ENCODE results near the gene CFAP46. TPM values are rescaled to one million over a fixed set of nuclear protein-coding genes. Genes with fewer than 3 reads are reported as not detected.
A peak's percentile ranks its signal among the peaks of the same experiment; 100 is the strongest.
"Not testable (repeated sequence)": the region's sequence is repeated elsewhere in the genome, so short reads cannot be mapped to it uniquely, and the experiment has no call there.

CFAP46 gene
- total RNA-seq, 3 donors from 2014 or later, result 0.22 to 0.53 (median 0.42) TPM

DNA sequence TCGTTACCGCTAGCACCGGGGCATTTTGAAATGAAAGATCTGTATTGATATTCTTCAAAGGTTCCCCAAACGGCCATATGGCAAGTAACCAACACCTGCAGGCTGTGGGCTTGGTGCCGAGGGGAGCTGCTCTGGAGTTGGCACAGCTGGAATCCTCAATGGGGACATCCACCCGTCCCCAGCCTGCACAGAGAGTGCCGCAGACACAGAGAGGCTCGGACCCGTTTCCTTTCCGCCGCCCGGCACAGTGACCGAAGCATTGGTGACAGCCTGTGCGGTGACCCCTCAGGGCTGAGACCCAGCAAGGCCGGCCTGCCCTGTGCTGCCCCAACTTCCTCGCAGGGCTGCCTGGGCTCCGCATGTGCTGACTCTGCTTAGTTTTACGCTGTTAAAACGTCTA, 4.5 kb downstream of the CFAP46 start:
- no peak overlapping the region for H3K4me3 Mint-ChIP-seq
- peaks cover 38% of the 10 kb centered on the region for H3K27me3 Mint-ChIP-seq (ENCODE audit: low read depth)
- DNase-seq, result no peak
- H3K36me3 Mint-ChIP-seq (ENCODE audit: insufficient read depth), result no peaks in the 10 kb centered on the region
- H3K4me1 Mint-ChIP-seq (ENCODE audit: low read depth), result peaks cover 2% of the 10 kb centered on the region
- no peak for ATAC-seq
- no peaks in the 10 kb centered on the region for H3K9me3 Mint-ChIP-seq

DNA sequence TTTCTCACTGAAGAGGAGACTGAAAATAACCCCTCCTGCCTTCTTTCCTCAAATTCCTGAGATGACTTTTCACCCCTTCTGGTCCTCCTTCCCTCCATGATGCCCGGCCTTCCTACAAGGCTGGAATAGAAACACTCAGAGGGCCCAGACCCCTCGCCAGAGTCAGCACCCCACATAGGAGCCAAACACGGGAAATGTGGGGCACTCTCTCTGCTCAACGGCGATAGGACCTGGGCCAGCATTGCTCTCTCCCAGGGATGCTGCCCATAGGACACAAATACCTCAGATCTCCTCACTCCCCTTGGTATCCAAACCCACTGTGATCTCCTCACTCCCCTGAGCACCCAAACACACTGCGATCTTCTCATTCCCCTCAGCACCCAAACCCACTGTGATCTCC, 7.4 kb downstream of the CFAP46 start:
- DNase-seq (no peak), ATAC-seq (no peak)
- Mint-ChIP-seq H3K4me1 (ENCODE audit: low read depth) (peaks cover 6% of the 10 kb centered on the region), H3K4me3 (no peak overlapping the region), H3K27me3 (ENCODE audit: low read depth) (peaks cover 17% of the 10 kb centered on the region), H3K36me3 (ENCODE audit: insufficient read depth) (no peaks in the 10 kb centered on the region), H3K9me3 (no peaks in the 10 kb centered on the region)

DNA sequence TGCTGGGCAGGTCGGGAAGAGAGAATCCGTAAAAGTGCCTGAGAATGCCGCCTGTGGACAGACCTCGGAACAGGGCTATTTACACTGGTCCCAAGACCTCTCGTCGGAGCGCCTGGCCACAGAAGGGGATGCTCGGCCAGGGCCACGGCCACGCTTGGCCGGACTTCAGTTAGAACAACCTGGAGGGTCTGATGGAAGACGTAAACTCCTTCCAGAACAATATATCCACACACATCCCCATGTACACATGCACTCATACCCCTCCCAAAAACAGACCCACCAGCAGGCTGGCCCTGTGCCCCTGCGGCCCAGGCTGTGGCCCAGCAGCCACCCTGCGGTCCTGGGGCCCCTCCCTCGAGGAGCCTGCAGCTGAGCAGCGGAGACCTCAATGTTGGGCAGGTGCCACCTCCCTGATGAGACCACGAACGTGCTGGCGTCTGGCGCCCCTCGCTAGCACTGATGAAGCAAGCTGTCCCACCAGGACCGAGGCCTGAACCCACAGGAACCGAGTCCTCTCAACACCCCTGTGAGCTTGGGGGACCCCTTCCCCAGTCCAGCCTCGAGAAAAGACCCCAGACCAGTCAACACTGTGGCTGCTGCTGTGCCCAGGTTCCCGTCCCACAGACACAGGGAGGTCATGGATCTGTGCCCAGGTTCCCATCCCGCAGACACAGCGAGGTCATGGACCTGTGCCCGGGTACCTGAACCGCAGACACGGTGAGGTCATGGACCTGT, 8.9 kb downstream of the CFAP46 start:
- no peaks in the 10 kb centered on the region for H3K9me3 Mint-ChIP-seq
- peaks cover 8% of the 10 kb centered on the region for H3K4me1 Mint-ChIP-seq (ENCODE audit: low read depth)
- ATAC-seq, result no peak
- no peaks in the 10 kb centered on the region for H3K36me3 Mint-ChIP-seq (ENCODE audit: insufficient read depth)
- no peak overlapping the region for H3K4me3 Mint-ChIP-seq
- DNase-seq, result no peak
- peaks cover 5% of the 10 kb centered on the region for H3K27me3 Mint-ChIP-seq (ENCODE audit: low read depth)

DNA sequence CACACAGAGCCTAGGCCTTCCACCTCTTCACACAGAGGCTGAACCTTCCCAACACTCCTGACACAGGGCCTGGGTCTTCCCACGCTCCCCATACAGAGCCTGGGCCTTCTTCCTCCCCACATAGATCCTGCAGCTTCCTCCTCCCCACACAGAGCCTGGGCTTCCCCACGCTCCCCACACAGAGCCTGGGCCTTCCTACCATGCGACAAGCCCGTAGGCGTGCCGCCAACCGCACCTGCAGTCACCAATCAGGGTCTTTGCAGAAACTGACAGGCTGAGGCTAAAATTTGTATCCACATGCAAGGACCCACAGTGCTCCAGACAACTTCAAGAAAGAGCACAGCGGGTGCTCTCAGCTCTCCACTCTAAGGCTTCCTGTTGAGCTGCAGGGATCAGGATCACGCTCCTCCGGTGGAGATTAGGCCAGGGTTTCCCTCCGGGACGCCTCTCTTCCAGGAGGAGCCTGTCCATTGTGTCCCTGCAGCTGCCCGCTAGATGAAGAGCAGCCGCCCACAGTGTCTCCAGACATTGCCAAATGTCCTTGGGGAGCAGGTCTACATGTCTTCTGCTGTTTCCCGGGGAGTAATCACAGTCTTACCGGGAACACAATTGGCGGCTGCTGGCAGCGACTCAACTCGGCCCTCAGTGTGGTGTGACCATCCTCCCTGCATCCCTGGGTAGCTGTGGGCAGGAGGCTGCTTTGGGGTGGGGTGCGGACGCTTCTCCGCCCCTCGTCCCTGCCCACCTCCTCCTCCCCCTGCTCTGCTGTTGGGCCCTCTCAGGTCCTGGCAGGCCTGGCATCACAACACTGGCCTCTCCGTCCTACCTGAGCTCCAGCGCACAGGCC, 9.7 kb downstream of the CFAP46 start:
- H3K4me3 Mint-ChIP-seq, result no peak overlapping the region
- peaks cover 8% of the 10 kb centered on the region for H3K4me1 Mint-ChIP-seq (ENCODE audit: low read depth)
- DNase-seq (no peak), ATAC-seq (no peak)
- H3K27me3 Mint-ChIP-seq (ENCODE audit: low read depth), result peaks cover 4% of the 10 kb centered on the region
- H3K36me3 Mint-ChIP-seq (ENCODE audit: insufficient read depth), result no peaks in the 10 kb centered on the region
- no peaks in the 10 kb centered on the region for H3K9me3 Mint-ChIP-seq

DNA sequence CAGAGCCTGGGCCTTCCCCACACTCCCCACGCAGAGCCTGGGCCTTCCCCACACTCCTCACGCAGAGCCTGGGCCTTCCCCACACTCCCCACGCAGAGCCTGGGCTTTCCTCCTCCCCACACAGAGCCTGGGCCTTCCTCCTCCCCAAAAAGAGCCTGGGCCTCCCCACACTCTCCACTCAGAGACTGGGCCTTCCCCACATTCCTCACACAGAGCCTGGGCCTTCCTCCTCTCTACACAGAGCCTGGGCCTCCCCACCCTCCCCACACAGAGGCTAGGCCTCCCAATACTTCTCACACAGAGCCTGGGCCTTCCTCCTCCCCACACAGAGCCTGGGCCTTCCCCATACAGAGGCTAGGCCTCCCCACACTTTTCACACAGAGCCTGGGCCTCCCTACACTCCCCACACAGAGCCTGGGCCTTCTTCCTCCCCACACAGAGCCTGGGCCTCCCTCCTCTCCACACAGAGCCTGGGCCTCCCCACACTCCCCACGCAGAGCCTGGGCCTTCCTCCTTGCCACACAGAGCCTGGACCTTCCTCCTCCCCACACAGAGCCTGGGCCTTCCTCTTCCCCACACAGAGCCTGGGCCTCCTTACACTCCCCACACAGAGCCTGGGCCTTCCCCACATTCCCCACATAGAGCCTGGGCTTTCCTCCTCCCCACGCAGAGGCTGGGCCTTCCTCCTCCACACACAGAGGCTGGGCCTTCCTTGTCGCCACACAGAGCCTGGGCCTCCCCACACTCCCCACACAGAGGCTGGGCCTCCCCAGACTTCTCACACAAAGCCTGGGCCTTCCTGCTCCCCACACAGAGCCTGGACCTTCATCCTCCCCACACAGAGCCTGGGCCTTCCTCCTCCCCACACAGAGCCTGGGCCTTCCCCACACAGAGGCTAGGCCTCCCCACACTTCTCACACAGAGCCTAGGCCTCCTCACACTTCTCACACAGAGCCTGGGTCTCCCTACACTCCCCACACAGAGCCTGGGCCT, 10.8 kb downstream of the CFAP46 start:
- DNase-seq; H3K27me3 Mint-ChIP-seq (ENCODE audit: low read depth); H3K9me3 Mint-ChIP-seq; H3K4me3 Mint-ChIP-seq; H3K36me3 Mint-ChIP-seq (ENCODE audit: insufficient read depth); H3K4me1 Mint-ChIP-seq (ENCODE audit: low read depth): not testable (repeated sequence)
- peak; percentile 38 to 52 for ATAC-seq

DNA sequence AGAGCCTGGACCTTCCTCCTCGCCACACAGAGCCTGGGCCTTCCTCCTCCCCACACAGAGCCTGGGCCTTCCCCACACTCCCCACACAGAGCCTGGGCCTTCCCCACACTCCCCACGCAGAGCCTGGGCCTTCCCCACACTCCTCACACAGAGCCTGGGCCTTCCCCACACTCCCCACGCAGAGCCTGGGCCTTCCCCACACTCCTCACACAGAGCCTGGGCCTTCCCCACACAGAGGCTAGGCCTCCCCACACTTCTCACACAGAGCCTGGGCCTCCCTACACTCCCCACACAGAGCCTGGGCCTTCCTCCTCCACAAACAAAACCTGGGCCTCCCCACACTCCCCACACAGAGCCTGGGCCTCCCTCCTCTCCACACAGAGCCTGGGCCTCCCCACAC, 11.7 kb downstream of the CFAP46 start:
- peak; percentile 27 to 44 for ATAC-seq
- H3K36me3 Mint-ChIP-seq (ENCODE audit: insufficient read depth); H3K4me1 Mint-ChIP-seq (ENCODE audit: low read depth); H3K27me3 Mint-ChIP-seq (ENCODE audit: low read depth); DNase-seq; H3K4me3 Mint-ChIP-seq; H3K9me3 Mint-ChIP-seq: not testable (repeated sequence)

DNA sequence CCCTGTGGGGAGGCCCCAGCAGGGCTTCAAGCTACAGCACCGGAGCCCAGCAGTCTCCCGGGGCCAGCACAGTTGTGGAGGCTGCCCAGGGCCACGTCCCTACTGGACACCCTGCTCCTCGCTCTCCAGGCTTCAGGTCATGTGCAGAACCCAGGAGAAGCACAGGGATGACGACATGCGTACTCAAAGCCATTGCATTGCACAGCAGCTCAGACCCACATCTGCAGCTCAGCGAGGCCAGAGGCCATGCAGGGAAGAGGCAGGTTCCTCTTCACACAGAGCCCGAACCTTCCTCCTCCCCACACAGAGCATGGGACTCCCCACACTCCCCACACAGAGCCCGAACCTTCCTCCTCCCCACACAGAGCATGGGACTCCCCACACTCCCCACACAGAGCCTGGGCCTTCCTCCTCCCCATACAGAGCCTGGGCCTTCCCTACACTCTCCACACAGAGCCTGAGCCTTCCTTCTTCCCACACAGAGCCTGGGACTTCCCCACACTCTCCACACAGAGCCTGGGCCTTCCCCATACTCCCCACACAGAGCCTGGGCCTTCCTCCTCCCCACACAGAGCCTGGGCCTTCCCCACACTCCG, 12.3 kb downstream of the CFAP46 start:
- ATAC-seq, result peak; percentile 42 to 55
- no peaks in the 10 kb centered on the region for H3K9me3 Mint-ChIP-seq
- H3K36me3 Mint-ChIP-seq (ENCODE audit: insufficient read depth), result no peaks in the 10 kb centered on the region
- no peaks in the 10 kb centered on the region for H3K27me3 Mint-ChIP-seq (ENCODE audit: low read depth)
- H3K4me3 Mint-ChIP-seq, result no peak overlapping the region
- peaks cover 8% of the 10 kb centered on the region for H3K4me1 Mint-ChIP-seq (ENCODE audit: low read depth)
- DNase-seq, result no peak

DNA sequence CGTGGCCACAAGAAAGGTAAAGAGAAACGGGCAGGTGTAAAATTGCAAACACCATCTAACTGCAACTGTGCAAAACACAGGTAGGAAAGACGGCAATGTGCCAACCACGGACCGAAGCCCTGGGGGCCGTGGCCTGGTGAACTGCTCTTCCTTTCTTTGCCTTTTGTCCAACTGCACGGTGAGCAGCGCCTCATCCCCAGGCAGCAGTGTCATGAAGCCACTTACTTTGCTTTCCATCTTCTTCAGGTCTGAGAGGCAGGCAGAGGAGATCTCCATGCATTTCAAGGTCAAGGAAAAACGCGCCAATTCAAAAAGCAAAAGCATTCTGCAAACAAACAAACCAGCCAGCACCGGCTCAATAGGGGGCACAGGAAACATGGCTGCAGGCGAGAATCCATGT, 12.9 kb downstream of the CFAP46 start:
- Mint-ChIP-seq H3K4me1 (ENCODE audit: low read depth) (peaks cover 8% of the 10 kb centered on the region), H3K4me3 (no peak overlapping the region), H3K27me3 (ENCODE audit: low read depth) (no peaks in the 10 kb centered on the region), H3K36me3 (ENCODE audit: insufficient read depth) (no peaks in the 10 kb centered on the region), H3K9me3 (no peaks in the 10 kb centered on the region)
- no peak for DNase-seq
- no peak for ATAC-seq

DNA sequence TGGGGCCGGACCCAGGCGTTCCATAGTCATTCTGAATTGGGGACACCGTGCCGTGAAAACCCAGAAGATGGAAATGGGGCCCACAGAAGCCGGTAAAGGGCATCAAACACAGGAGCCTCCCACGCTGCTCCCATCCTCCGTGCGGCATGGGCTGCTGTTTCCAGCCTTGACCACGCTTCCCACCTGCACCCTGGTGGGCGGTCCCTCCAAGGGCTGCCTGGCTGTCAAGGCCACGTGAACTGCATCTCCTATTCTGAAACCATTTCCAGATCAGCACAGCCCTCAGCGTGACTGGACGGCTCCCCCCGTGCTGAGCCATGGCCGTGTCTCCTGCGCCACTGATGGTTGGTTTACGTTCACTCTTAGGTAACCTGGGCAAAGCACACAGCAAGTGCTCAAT, 14.1 kb downstream of the CFAP46 start:
- DNase-seq (no peak), ATAC-seq (no peak)
- no peaks in the 10 kb centered on the region for H3K36me3 Mint-ChIP-seq (ENCODE audit: insufficient read depth)
- H3K9me3 Mint-ChIP-seq, result no peaks in the 10 kb centered on the region
- H3K4me1 Mint-ChIP-seq (ENCODE audit: low read depth), result peaks cover 8% of the 10 kb centered on the region
- no peaks in the 10 kb centered on the region for H3K27me3 Mint-ChIP-seq (ENCODE audit: low read depth)
- H3K4me3 Mint-ChIP-seq, result no peak overlapping the region

DNA sequence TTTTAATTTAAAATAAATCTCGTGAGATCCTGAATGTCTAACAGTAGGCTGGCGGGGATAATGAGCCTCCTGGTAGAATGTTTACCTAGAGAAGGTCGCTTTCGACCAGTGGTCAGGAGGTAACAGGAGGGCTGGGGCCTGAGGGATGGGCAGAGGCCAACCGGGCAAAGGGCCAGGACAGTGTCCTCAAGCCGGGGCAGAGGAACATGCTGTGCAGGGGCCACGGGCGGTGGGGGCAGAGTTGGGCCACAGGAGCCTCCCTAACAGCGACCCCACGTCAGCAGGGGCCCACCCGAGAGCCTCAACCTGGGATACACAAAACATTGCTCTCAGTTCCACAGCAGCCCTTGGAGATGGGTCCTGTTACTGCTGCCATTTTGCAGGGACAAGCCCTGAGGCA, 14.5 kb downstream of the CFAP46 start:
- H3K4me1 Mint-ChIP-seq (ENCODE audit: low read depth), result peaks cover 8% of the 10 kb centered on the region
- no peaks in the 10 kb centered on the region for H3K27me3 Mint-ChIP-seq (ENCODE audit: low read depth)
- no peak for DNase-seq
- no peaks in the 10 kb centered on the region for H3K36me3 Mint-ChIP-seq (ENCODE audit: insufficient read depth)
- no peak overlapping the region for H3K4me3 Mint-ChIP-seq
- ATAC-seq, result no peak
- no peaks in the 10 kb centered on the region for H3K9me3 Mint-ChIP-seq

DNA sequence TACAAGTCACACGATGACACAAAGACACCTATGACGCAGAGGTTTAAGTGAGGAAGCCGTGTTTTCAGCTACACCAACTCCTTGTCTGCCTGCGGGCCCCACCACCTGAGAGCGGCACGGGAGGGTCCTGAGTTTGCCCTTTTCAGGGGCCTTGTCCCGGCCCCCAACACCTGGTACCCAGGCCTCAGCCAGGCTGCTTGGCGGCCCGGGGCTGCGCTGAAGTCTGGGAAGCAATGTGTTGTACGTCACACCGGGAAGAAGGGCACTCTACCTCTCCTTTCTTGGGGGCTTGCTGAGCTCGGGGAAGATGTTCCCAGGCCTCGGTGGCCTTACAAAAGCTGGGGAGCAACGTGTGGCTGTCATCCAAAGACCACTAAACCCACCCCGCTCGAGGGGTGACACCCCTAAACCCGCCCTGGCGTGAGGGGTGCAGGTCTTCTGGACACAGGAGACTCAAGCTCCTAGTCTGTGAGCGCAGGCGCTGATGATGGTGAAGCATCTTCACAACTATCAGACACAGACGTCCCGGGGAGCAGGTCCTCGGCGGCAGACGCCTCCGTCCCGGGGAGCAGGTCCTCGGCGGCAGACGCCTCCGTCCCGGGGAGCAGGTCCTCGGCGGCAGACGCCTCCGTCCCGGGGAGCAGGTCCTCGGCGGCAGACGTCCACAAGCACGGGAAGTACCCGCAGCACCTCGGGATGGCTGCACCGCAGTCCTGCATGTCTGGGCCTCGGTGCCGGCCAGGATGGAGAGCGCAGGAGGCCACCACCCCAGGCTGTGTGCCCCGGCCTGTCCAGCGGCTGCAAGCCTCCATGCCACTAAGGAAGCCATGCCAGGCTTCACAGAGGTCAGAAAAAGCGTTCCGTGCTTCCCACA, 15.4 kb downstream of the CFAP46 start:
- no peaks in the 10 kb centered on the region for H3K36me3 Mint-ChIP-seq (ENCODE audit: insufficient read depth)
- no peaks in the 10 kb centered on the region for H3K9me3 Mint-ChIP-seq
- H3K27me3 Mint-ChIP-seq (ENCODE audit: low read depth), result no peaks in the 10 kb centered on the region
- DNase-seq, result no peak
- H3K4me3 Mint-ChIP-seq, result no peak overlapping the region
- no peak for ATAC-seq
- peaks cover 6% of the 10 kb centered on the region for H3K4me1 Mint-ChIP-seq (ENCODE audit: low read depth)

DNA sequence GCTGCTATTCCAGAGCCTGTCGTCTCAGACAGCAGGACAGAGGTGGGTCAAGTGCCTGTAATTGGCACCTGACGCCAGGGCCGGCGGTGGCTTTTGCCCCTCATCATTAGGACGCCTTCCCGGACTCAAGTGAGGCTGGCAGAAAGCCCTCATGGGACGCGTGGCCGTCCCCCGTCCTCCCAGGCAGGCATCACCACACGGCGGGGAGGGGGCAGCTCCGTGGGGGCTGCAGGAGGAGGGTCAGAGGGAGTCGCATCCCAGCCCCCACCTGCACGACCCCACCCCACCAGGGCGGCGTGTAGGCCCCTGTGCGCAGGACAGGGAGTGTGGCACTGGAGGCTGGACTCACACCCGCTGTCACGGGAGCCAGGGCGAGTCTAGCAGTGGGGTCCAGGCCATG, 16.3 kb downstream of the CFAP46 start:
- Mint-ChIP-seq H3K9me3 (no peaks in the 10 kb centered on the region), H3K4me3 (no peak overlapping the region), H3K36me3 (ENCODE audit: insufficient read depth) (no peaks in the 10 kb centered on the region), H3K4me1 (ENCODE audit: low read depth) (peaks cover 6% of the 10 kb centered on the region), H3K27me3 (ENCODE audit: low read depth) (no peaks in the 10 kb centered on the region)
- no peak for ATAC-seq
- DNase-seq, result no peak

DNA sequence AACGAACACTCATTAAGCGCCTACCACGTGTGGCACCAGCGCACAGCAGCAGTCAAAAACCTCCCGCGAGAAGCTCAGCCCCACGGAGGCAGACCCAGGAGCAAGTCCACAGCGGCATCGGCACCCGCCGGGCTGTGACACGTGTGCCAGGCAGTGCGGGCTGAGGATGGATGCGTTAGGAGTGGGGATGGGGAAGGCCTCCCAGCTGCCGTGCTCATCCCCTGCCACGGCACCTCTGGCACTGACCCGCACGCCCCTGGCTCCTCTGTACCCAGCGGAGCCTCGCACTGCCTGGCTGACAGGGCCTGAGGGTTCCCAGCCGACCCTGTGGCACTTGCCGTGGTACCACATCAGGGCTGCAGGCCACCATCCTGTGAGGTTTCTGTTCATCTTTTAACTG, 16.8 kb downstream of the CFAP46 start:
- Mint-ChIP-seq H3K9me3 (no peaks in the 10 kb centered on the region), H3K4me3 (no peak overlapping the region), H3K27me3 (ENCODE audit: low read depth) (no peaks in the 10 kb centered on the region), H3K36me3 (ENCODE audit: insufficient read depth) (no peaks in the 10 kb centered on the region), H3K4me1 (ENCODE audit: low read depth) (peaks cover 6% of the 10 kb centered on the region)
- DNase-seq, result no peak
- ATAC-seq, result no peak
